GM12872 (cell line): ENCODE measurements around the gene MYLK2.
A peak's percentile ranks its signal among the peaks of the same experiment; 100 is the strongest.

Experiments
- TF ChIP-seq, protein P1 (sequence below): IDR thresholded peaks from 3 replicates; pipeline ENCODE4 v1.5.1; 2011; ENCODE audit warnings: low read depth, mild to moderate bottlenecking, low read length, moderate library complexity; ENCODE audit not compliant: insufficient read depth

Gene MYLK2

DNA sequence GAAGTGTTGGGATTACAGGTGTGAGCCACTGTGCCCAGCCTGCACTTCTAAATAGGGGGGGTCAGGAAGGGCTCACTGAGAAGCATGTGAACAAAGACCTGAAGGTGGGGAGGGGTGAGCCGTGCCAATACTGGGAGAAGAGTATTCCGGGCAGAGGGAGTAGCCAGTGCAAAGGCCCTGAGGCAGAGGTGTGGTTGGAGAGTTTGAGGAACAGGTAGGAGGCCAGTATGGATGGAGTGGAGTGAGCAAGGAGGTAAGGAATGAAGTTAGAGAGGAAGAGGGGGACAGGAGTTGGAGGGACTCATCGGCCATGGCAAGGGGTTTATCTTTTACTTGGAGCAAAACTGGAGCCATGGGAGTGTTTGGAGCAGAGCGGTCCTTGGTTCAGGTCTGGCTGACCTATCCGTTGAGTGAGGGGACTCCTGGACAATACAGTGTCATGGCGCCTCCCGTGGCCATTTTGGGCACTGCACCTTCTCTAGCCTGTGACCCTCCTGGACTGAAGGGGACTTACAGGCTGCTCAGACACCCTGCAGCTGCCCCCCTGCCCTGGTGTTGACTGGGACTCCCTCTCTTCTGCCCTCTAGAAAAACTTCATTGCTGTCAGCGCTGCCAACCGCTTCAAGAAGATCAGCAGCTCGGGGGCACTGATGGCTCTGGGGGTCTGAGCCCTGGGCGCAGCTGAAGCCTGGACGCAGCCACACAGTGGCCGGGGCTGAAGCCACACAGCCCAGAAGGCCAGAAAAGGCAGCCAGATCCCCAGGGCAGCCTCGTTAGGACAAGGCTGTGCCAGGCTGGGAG lies 14.2 kb downstream of the MYLK2 start:
- TF ChIP-seq, protein P1, sequence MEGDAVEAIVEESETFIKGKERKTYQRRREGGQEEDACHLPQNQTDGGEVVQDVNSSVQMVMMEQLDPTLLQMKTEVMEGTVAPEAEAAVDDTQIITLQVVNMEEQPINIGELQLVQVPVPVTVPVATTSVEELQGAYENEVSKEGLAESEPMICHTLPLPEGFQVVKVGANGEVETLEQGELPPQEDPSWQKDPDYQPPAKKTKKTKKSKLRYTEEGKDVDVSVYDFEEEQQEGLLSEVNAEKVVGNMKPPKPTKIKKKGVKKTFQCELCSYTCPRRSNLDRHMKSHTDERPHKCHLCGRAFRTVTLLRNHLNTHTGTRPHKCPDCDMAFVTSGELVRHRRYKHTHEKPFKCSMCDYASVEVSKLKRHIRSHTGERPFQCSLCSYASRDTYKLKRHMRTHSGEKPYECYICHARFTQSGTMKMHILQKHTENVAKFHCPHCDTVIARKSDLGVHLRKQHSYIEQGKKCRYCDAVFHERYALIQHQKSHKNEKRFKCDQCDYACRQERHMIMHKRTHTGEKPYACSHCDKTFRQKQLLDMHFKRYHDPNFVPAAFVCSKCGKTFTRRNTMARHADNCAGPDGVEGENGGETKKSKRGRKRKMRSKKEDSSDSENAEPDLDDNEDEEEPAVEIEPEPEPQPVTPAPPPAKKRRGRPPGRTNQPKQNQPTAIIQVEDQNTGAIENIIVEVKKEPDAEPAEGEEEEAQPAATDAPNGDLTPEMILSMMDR = peak; percentile 99

GRCh38 chr20:31833931-31834521 lies 14.9 kb downstream of the MYLK2 start:
- TF ChIP-seq, protein P1 = no peak

DNA sequence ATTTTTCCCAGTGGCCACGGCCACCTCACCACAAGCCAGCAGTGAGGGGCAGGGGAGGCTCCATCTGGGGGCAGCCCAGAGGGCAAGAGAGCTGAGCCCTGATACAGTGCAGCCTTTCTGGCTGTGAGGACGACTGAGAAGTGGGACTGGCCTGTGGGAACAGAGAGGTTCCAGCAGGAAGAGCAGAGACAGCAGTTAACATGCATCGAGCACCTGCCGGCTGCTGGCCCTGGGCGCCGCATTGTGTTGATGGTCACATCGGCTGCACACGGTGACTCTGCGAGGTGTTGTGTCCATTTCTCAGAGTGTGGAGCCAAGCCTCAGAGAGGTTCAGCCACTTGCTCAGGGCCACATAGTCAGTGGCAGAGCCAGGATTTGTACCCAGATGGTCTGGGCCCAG lies 16.4 kb downstream of the MYLK2 start:
- TF ChIP-seq, protein P1 = no peak

DNA sequence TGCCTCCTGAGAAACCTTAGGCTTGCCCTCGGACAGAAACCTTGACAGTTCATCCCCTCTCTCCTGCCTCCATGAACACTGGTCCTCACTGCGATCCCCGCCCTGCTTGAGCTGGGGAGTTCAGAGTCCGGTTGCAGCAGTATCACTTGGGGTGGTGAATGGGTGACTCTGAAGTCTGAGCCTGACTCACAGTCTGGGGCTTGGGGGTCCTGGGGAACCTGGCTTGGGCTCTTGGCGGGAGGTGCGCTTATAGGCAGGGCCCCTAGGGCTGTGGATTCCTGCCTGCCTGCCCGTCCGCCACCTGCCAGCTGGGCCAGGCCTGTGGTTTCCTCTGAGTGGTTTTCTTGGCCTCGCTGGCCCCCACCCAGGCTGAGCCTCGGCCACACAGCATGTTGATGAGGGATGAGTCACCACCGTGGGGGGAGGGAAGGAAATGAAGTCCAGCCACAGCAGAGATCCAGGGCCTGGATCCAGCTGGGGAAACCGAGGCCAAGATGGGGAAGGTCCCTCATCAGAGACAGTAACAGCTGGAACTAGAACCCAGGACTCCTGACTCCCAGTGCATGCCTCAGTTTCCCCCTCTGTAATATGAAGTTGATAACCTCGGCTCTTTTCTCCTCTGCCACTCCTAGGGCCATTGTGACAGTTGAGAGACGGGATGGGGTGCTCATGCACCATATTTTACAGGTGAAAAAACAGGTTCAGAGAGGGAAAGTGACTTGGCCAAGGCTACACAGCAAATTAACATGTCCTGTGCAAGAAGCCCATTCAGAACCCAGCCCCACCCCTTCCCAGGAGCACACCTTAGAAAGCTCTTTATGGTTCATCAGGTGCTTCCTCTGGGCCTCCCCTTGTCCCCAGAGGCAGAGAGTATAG lies 17.1 kb downstream of the MYLK2 start:
- TF ChIP-seq, protein P1 = no peak

DNA sequence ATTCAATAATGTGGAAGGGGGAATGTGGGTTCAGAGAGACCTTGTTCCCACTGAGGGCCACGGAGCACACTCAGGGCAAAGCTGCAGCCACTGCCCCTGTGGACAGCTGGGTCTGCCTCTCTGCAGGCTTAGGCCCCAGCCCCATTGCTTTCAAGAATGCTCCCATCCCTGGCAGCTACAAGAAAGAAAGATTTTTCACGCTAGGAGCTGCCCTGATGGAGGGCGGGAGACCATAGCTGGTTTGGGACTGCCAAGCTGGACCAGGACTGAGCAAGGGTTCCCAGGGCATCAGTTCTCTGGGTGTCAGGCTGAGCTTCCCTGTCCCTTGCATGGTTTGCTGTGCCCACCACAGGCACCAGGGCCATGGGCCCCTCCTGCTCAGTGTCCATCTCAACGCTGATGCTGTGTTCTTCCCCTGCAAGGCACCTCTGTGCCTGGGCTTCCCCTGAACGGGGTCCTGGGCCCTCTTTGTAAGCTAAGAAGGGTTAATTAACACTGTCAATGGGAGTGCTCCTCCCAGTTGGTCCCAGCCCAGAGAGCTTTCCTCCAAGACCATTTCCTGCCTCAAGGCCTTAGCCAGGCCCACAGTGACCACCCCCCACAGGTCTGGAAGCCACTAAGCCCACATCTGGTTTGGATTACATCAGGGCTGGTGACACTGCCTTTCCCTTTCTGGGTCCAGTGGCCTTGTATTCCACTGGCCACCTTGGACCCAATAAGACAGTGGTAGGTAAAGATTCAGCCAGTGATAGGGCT lies 17.9 kb downstream of the MYLK2 start:
- TF ChIP-seq, protein P1 = no peak

DNA sequence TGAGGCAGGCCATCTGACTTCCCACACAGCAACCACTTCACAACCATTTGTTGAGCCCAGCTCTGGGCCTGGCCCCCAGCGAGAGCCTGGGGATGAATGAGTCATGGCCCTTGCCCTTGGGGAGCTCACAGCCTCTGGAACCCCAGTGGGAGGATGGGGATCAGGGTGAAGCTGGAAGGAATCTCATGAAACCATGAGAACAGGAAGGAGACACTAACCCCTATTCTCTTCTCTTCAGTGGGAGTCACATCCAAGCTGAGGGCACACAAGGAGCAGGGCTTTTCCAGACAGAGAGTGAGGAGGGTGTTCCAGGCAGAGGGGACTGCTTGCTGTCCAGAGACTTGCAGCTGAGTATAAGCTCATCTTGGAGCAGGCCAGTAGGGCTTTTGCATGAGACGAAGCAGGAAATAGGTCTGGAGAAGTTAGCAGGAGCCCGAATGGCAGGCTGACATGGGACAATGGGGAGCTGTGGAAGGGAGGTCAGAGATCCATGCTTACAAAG lies 18.8 kb downstream of the MYLK2 start:
- TF ChIP-seq, protein P1 = no peak
